Neural progenitor cell (in vitro differentiated cells): ENCODE results near the gene RPS26. TPM values are rescaled to one million over a fixed set of nuclear protein-coding genes. Genes with fewer than 3 reads are reported as not detected.

Source experiments
- DNase-seq: peaks from one replicate; pipeline ENCODE4 v3.0.0-alpha.2; 2016; ENCODE audit warnings: low spot score
- H2AFZ ChIP-seq: fragments of 200-600 bp; sonication (generic); replicated peaks from 2 replicates; pipeline ENCODE4 v1.6.1; 2016; ENCODE audit warnings: antibody characterized with exemption
- H3F3A ChIP-seq: fragments of 200-600 bp; sonication (generic); 2 replicates; pipeline ENCODE4 v1.6.1; 2016; ENCODE audit warnings: antibody characterized with exemption, low read depth
- H3K27ac ChIP-seq: fragments of 200-600 bp; sonication (generic); 2 replicates; pipeline ENCODE4 v1.5.1; 2016; ENCODE audit warnings: mild to moderate bottlenecking
- H3K27me3 ChIP-seq: fragments of 200-600 bp; sonication (generic); 2 replicates; pipeline ENCODE4 v1.6.1; 2016; ENCODE audit warnings: mild to moderate bottlenecking, moderate library complexity
- H3K36me3 ChIP-seq: fragments of 200-600 bp; sonication (generic); 2 replicates; pipeline ENCODE4 v1.5.1; 2016
- H3K4me1 ChIP-seq: fragments of 200-600 bp; sonication (generic); 2 replicates; pipeline ENCODE4 v1.6.1; 2016; ENCODE audit warnings: mixed run types
- H3K4me2 ChIP-seq: fragments of 200-600 bp; sonication (generic); 2 replicates; pipeline ENCODE4 v1.6.1; 2016
- H3K4me3 ChIP-seq: fragments of 200-600 bp; sonication (generic); 2 replicates; pipeline ENCODE4 v1.5.1; 2016
- H3K79me2 ChIP-seq: fragments of 200-600 bp; sonication (generic); 2 replicates; pipeline ENCODE4 v1.6.1; 2016; ENCODE audit warnings: low read depth
- H3K9ac ChIP-seq: fragments of 200-600 bp; sonication (generic); 2 replicates; pipeline ENCODE4 v1.6.1; 2016
- H3K9me3 ChIP-seq: fragments of 200-600 bp; sonication (generic); 2 replicates; pipeline ENCODE4 v1.5.1; 2016; ENCODE audit warnings: low read depth
- H4K20me1 ChIP-seq: fragments of 200-600 bp; sonication (generic); 2 replicates; pipeline ENCODE4 v1.6.1; 2016; ENCODE audit warnings: low read depth
- H3K27ac Mint-ChIP-seq: 3 replicates; pipeline ENCODE4 v1.8.0; 2021; ENCODE audit warnings: mixed read lengths
- H3K27me3 Mint-ChIP-seq: 2 replicates; pipeline ENCODE4 v1.8.0; 2022; ENCODE audit warnings: low read depth, mild to moderate bottlenecking, inconsistent platforms, moderate library complexity, mixed read lengths; ENCODE audit not compliant: insufficient read depth
- H3K36me3 Mint-ChIP-seq: 3 replicates; pipeline ENCODE4 v1.8.0; 2021; ENCODE audit warnings: mixed read lengths
- H3K4me1 Mint-ChIP-seq: 3 replicates; pipeline ENCODE4 v1.8.0; 2021; ENCODE audit warnings: mixed read lengths
- H3K4me3 Mint-ChIP-seq: 3 replicates; pipeline ENCODE4 v1.8.0; 2021; ENCODE audit warnings: mild to moderate bottlenecking, moderate library complexity, mixed read lengths
- H3K9me3 Mint-ChIP-seq: 3 replicates; pipeline ENCODE4 v1.8.0; 2020; ENCODE audit warnings: mixed read lengths
- CTCF ChIP-seq: fragments of 200-600 bp; sonication (generic); IDR thresholded peaks from 2 replicates; pipeline ENCODE4 v1.5.1; 2017; ENCODE audit warnings: antibody characterized with exemption, mild to moderate bottlenecking
- EZH2 ChIP-seq: fragments of 200-600 bp; sonication (generic); IDR thresholded peaks from 2 replicates; pipeline ENCODE4 v1.6.1; 2017; ENCODE audit warnings: antibody characterized with exemption, mild to moderate bottlenecking, moderate library complexity
- EZH2phosphoT487 ChIP-seq: fragments of 200-600 bp; sonication (generic); IDR thresholded peaks from 2 replicates; pipeline ENCODE4 v1.6.1; 2017; ENCODE audit warnings: antibody characterized with exemption
- total RNA-seq: library from RNA; depleted of rRNA; stranded (reverse); fragments of >200 nt; gene quantifications from 2 replicates; pipeline ENCODE4 v1.2.3, GENCODE V29; 2015; ENCODE audit warnings: low replicate concordance

The RPS26 gene
- total RNA-seq, 1 donor from 2014 or later = 721 TPM

DNA sequence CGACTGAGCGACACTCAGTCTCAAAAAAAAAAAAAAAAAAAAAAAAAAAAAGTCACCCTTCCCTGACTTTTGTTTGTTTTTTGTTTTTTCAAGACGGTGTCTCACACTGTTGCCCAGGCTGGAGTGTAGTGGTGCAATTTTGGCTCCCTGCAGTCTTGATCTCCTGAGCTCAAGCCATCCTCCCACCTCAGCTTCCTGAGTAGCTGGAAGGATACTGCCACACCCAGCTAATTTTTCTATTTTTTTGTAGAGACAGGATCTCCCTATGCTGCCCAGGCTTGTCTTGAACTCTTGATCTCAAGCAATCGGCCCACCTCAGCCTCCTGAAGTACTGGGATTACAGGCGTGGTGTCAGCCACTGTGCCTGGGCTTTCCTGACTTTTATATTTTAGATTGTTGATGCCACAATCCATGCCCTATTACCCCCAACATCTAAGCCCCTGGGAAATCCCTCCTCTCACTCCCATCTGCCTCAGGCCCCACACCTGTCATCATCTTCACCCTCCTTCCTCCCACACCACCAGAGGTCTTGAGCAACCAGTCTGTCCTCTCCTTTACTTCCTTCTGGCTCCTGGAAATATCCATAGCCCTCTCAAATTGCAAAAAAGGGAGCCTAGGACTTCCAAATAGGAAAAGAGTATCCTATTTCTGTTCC, 13.1 kb upstream of the RPS26 start:
- Mint-ChIP-seq H3K4me1 (peaks cover 4% of the 10 kb centered on the region), H3K27ac (no peak overlapping the region), H3K27me3 (peaks cover 8% of the 10 kb centered on the region), H3K36me3 (peaks cover 53% of the 10 kb centered on the region), H3K4me3 (no peak overlapping the region), H3K9me3 (no peaks in the 10 kb centered on the region)
- Histone ChIP-seq H2AFZ (no peak overlapping the region), H4K20me1 (no peaks in the 10 kb centered on the region), H3K79me2 (no peaks in the 10 kb centered on the region), H3K27ac (no peak overlapping the region), H3K9me3 (no peaks in the 10 kb centered on the region), H3K36me3 (no peaks in the 10 kb centered on the region), H3K4me1 (no peaks in the 10 kb centered on the region), H3F3A (no peaks in the 10 kb centered on the region), H3K4me2 (no peak overlapping the region), H3K9ac (no peak overlapping the region), H3K27me3 (no peaks in the 10 kb centered on the region), H3K4me3 (no peak overlapping the region)
- no peak for DNase-seq
- no peak for TF ChIP-seq EZH2phosphoT487
- no peak for TF ChIP-seq CTCF

- H3K4me3 Mint-ChIP-seq = no peak overlapping the region
- TF ChIP-seq EZH2 (no peak), EZH2phosphoT487 (no peak), CTCF (no peak)
- Histone ChIP-seq H3F3A (no peaks in the 10 kb centered on the region), H3K36me3 (no peaks in the 10 kb centered on the region), H3K4me3 (no peak overlapping the region), H2AFZ (no peak overlapping the region), H3K27ac (no peak overlapping the region), H3K4me1 (no peaks in the 10 kb centered on the region), H3K9me3 (no peaks in the 10 kb centered on the region), H4K20me1 (no peaks in the 10 kb centered on the region), H3K79me2 (no peaks in the 10 kb centered on the region), H3K27me3 (no peaks in the 10 kb centered on the region), H3K9ac (no peak overlapping the region), H3K4me2 (no peak overlapping the region)
- H3K9me3 Mint-ChIP-seq = no peaks in the 10 kb centered on the region
- H3K36me3 Mint-ChIP-seq = peaks cover 51% of the 10 kb centered on the region
- no peak overlapping the region for H3K27ac Mint-ChIP-seq
- no peaks in the 10 kb centered on the region for H3K4me1 Mint-ChIP-seq
- DNase-seq = no peak
- H3K27me3 Mint-ChIP-seq = peaks cover 8% of the 10 kb centered on the region
Measured at GRCh38 chr12:56029166-56029519, 12.6 kb upstream of the RPS26 start.

DNA sequence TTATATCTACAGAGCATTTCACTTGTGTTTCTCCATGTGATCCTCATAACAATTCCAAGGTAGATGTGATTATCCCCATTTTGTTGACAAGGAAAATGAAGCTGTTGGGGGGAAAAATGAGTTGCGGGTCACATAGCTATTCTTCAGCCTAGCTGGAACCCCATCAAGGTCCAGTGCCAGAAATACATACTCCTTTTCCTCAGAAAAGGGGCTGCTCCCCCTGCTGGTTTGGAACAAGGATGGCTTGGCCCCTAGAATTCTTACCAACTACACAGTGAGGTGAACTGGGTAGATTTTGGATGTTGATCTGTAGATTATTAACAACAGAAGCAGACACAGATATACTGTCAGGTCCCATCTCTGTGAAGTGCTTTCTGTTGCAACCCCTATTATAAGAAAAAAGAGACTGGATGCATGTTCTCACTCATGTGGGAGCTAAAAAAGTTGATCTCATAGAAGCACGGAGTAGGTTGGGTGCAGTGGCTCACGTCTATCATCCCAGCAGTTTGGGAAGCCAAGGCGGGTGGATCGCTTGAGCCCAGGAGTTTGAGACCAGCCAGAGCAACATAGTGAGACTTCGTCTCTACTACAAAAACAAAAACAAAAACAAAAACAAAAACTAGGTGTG, 11.9 kb upstream of the RPS26 start:
- no peaks in the 10 kb centered on the region for H3K36me3 ChIP-seq
- DNase-seq = peak; percentile 79
- H3K27me3 ChIP-seq = no peaks in the 10 kb centered on the region
- H2AFZ ChIP-seq = no peak overlapping the region
- H3K27ac ChIP-seq = no peak overlapping the region
- H3K27ac Mint-ChIP-seq = no peak overlapping the region
- H4K20me1 ChIP-seq = no peaks in the 10 kb centered on the region
- H3K79me2 ChIP-seq = no peaks in the 10 kb centered on the region
- no peaks in the 10 kb centered on the region for H3K9me3 ChIP-seq
- no peak overlapping the region for H3K4me2 ChIP-seq
- no peak overlapping the region for H3K4me3 Mint-ChIP-seq
- H3K4me1 Mint-ChIP-seq = no peaks in the 10 kb centered on the region
- peaks cover 52% of the 10 kb centered on the region for H3K36me3 Mint-ChIP-seq
- TF ChIP-seq EZH2phosphoT487 (no peak), EZH2 (no peak), CTCF (peak; percentile 75)
- no peaks in the 10 kb centered on the region for H3K9me3 Mint-ChIP-seq
- no peaks in the 10 kb centered on the region for H3F3A ChIP-seq
- H3K27me3 Mint-ChIP-seq = peaks cover 8% of the 10 kb centered on the region
- no peak overlapping the region for H3K9ac ChIP-seq
- H3K4me3 ChIP-seq = no peak overlapping the region
- H3K4me1 ChIP-seq = no peaks in the 10 kb centered on the region
